Central memory CD4-positive, alpha-beta T cell (primary cell): ENCODE measurements around the gene HEY2.

Source experiments
- DNase-seq: peaks from one replicate; pipeline ENCODE4 v3.0.0; 2022

Gene HEY2

GRCh38 chr6:125745281-125746018 is 4.0 kb upstream of the HEY2 start:
- DNase-seq, result no peak

GRCh38 chr6:125746019-125746414 is 3.4 kb upstream of the HEY2 start:
- no peak for DNase-seq

- peak; percentile 76 for DNase-seq
Measured at GRCh38 chr6:125746731-125747588, 2.5 kb upstream of the HEY2 start.

GRCh38 chr6:125747589-125748405 is 1.6 kb upstream of the HEY2 start:
- peak; percentile 26 for DNase-seq

GRCh38 chr6:125748406-125749172 is 843 bp upstream of the HEY2 start:
- peak; percentile 19 for DNase-seq

- DNase-seq, result peak; percentile 9
Measured at GRCh38 chr6:125749865-125750691, 646 bp downstream of the HEY2 start.

- no peak for DNase-seq
Measured at GRCh38 chr6:125750692-125751333, 1.4 kb downstream of the HEY2 start.

- DNase-seq, result no peak
Measured at GRCh38 chr6:125751334-125751916, 2.0 kb downstream of the HEY2 start.

- DNase-seq, result no peak
Measured at GRCh38 chr6:125752773-125753172, 3.3 kb downstream of the HEY2 start.

GRCh38 chr6:125753218-125753936 is 3.9 kb downstream of the HEY2 start:
- DNase-seq, result peak; percentile 23

- DNase-seq, result no peak
Measured at GRCh38 chr6:125753937-125754259, 4.5 kb downstream of the HEY2 start.

GRCh38 chr6:125754566-125754965 is 5.1 kb downstream of the HEY2 start:
- DNase-seq, result no peak

GRCh38 chr6:125759184-125759902 is 9.9 kb downstream of the HEY2 start:
- no peak for DNase-seq

- no peak for DNase-seq
Measured at GRCh38 chr6:125759959-125760457, 10.6 kb downstream of the HEY2 start.

GRCh38 chr6:125764121-125764671 is 14.8 kb downstream of the HEY2 start:
- DNase-seq, result no peak

GRCh38 chr6:125765944-125766343 is 16.5 kb downstream of the HEY2 start:
- no peak for DNase-seq

- DNase-seq, result no peak
Measured at GRCh38 chr6:125766641-125767040, 17.2 kb downstream of the HEY2 start.

- DNase-seq, result no peak
Measured at GRCh38 chr6:125769147-125769783, 19.8 kb downstream of the HEY2 start.
